ENCODE measurements around the gene NPNT.
"Not testable (repeated sequence)": the region's sequence is repeated elsewhere in the genome, so short reads cannot be mapped to it uniquely, and the experiment has no call there.

NPNT gene, protein sequence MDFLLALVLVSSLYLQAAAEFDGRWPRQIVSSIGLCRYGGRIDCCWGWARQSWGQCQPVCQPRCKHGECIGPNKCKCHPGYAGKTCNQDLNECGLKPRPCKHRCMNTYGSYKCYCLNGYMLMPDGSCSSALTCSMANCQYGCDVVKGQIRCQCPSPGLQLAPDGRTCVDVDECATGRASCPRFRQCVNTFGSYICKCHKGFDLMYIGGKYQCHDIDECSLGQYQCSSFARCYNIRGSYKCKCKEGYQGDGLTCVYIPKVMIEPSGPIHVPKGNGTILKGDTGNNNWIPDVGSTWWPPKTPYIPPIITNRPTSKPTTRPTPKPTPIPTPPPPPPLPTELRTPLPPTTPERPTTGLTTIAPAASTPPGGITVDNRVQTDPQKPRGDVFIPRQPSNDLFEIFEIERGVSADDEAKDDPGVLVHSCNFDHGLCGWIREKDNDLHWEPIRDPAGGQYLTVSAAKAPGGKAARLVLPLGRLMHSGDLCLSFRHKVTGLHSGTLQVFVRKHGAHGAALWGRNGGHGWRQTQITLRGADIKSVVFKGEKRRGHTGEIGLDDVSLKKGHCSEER
- 0 to 3.7 (median 0) reads per million in 17 experiments for total RNA-seq

DNA sequence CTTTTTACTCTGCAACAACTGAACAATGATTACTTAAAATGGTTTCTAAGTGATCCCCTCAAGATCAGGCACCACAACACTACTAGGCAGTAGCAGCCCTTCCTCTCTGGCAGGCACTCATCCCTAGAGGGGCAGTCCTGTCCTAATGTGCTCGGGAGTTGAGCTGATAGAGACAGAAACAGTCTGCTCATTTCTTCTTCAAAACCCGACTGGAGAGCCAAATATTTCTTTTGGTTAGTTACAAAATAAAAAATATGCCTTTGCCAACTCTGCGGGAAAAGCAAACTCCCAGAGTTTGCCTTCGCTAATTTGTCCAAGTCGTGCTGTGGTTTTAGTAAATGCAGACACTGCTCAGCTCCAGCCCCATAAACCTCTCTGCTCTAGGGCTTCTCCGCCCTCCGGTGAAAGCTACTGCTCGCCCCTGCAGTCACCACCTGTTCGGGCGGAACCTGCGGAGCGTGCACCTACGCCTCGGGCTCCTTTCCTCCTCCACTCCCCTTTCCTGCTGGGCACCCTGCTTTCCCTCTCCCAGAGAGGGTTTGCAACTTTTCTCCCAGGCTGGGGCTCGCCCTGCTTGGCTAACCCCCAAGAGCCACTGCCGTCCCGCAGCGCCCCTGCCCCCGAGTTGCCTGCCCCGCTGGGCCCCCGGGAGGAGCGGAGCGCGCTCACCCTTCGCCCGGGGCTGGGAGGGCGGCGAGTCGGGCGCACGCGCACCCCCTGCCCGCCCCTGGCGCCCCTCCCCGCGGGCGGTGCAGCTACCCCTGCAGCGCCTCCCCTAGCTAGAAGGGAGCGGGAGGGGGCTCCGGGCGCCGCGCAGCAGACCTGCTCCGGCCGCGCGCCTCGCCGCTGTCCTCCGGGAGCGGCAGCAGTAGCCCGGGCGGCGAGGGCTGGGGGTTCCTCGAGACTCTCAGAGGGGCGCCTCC, at the start of gene NPNT:
Gene NPNT (plus strand): TSS at position 812 of the 923 bp plus-strand sequence. CDS start 182 bp downstream, outside the sequence.
- DNase-seq = no peak

DNA sequence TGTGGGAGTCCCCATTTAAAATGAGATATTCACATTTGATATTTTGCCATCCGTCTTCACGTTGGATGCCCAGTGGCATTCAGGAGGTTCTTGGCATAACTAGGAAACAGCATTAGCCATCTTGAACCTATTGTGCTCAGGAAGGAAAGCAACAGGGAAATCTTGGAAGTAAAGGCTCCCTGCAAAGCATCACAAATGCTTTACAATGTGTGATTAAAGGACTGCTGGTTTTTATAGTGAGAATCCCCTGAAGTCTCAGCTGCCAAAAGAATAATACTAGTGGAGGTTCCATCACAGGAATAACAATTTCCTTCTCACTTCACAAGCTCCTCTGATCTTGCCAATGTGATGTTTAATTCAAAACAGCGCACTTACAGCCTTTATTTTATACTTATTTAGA, 49.7 kb upstream of the NPNT start:
- DNase-seq = no peak

DNA sequence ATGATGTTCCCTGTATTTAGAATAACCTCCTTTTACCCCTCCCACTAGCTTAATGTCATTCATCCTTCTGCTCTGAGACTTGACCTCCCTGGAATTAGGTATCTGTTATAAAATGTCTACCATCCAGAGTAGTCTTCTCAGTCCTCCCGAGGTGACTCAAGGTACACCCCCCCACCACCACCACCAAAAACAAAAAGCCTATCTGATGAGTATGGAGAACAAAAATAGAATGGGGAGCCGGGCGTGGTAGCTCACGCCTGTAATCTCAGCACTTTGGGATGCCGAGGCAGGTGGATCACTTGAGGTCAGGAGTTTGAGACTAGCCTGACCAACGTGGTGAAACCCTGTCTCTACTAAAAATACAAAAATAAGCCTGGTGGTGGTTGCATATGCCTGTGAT, 46.9 kb upstream of the NPNT start:
- DNase-seq = not testable (repeated sequence)

DNA sequence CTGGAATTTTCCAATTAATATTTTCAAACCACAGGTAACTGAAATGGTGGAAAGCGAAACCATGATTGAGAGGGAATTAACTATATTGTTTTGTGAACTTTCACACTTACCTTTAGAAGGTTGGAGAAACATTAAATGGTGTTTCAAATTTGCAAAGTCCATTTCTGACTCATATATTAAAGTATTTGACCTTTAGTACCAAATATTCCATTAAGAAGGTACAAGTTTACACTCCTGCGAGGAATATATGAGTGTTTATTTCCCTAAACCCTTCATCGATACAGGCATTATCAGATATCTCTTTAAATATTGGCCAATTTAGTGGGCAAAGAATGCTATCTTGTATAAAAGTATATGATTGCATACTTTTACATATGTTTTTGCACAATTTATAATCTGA, 44.1 kb upstream of the NPNT start:
- no peak for DNase-seq

DNA sequence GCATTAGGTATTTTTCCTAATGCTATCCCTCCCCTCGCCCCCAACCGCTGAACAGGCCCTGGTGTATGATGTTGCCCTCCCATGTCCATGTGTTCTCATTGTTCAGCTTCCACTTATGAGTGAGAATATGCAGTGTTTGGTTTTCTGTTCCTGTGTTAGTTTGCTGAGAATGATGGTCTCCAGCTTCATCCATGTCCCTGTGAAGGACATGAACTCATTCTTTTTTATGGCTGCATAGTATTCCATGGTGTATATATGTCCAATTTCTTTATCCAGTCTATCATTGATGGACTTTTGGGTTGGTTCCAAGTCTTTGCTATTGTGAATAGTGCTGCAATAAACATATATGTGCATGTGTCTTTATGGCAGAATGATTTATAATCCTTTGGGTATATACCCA, 43.0 kb upstream of the NPNT start:
- not testable (repeated sequence) for DNase-seq

DNA sequence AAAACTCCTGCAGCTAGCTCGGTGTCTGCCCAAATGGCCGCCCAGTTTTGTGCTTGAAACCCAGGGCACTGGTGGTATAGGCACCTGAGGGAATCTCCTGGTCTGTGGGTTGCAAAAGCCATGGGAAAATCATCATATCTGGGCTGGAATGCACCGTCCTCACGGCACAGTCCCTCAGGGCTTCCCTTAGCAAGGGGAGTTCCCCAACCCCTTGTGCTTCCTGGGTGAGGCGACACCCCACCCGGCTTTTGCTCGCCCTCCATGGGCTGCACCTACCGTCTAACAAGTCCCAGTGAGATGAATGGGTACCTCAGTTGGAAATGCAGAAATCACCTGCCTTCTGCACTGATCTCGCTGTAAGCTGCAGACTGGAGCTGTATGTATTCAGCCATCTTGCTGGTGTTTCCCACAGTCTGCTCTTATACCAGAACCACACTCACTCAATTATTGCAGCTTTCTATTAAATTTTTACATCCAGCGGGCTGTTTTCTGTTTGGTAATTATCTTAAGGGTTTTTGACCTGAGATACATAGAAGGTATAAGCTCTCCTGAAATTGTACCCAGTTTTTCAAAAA, 36.7 kb upstream of the NPNT start:
- DNase-seq = no peak

DNA sequence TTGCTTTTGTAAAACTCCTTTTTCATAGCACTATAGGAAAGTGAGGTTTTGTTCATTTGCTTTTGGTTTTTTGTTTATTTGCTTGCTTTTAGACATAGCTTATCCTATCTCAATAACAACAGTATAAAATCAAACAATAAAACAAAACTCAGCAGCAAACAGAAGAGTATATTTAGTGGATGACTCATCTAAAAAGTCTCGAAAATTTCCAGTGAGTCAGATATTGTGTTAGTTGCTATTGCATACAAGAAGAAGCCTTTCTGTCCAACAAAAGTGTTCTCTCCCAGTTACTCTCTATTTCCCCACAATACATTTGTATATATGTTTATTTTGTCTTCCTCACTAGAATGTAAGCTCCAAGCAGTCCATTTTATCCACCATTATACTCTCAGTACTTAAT, 36.0 kb upstream of the NPNT start:
- DNase-seq = no peak

DNA sequence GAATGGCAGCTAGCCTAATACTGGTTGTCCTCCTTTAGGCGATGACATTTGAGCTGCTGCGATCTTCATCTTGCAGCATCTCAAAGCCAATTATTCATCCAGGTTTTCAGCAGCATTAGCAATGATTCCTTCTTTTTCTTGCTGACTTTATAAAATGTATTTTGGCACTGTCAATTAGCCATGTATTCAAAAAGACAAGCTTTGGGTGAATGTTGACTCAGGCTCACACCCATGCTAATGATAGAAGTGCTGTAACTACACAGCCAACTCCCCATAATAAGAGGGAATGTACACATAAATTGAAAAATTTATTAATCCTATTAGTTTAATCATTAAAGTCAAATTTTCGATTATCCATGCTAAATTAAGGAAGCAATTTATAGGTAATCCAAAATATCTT, 24.3 kb upstream of the NPNT start:
- DNase-seq = no peak

DNA sequence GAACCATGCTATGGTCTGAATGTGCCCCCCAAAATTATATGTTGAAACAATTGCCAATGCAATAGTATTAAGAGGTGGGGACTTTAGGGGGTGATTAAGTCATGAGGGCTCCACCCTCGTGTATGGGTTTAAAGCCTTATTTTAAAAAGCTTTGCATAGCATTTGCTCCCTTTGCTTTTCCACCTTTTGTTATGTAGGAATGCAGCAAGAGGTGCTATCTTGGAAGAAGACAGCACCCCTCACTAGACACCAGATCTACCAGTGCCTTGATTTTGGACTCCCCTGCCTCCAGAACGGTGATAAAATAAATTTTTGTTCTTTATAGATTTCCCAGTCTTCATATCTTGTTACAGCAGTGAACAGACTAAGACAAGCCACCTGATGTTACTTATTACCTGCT, 23.3 kb upstream of the NPNT start:
- no peak for DNase-seq

DNA sequence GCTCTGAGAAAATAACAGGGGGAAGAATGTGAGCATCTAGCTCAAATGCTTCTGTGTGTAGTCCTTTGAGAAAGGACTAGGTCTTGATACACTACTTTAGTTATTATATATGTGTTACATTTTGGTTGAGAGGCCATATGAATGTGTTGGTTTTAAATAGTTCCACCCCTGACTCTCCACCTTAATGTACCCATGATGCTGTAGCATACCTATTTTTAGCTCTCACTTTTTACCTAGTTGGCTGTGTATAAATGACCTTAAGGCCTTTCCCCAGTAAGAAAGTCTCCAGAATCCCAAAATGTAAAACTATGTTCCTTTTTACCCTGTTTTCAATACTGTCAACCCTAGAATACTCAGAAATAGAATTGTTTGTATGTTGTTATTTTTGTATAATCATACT, 20.0 kb upstream of the NPNT start:
- DNase-seq = no peak

DNA sequence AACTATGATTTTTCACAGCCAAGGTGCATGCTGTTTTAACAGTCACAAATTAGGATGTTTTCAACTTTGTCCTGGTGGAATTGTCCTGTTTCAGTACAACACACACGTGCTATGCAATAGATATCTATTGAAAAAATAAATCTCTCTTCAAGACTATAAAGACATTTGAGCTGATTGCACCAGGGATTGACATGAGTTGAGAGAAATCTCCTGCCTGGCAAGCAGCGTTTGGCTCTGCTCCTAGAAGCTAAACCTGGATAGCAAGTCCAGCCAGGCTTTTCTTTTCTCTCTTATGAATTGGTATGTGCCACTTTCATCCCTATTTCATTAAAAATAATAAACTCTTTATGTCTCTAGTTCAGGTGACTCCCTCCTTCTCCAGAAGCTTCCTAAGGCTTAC, 16.6 kb upstream of the NPNT start:
- no peak for DNase-seq

DNA sequence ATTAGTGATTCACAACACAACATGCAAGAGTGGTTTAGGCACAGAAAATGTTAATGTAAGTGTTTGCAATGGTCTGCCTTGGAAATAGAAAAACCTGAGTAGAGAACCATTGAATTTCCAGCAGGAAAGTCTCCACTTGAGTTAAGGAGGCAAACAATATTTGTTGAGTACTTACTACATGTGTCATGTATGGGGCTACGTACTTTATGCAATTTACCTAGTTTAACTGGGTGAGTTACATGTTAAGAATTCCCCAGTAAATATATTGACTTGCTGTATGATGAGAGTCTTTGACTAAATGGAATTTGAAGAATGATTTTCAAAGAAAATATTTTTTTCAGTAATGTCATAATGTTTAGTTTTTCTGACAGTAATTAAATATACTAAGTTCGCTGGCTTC, 7.8 kb upstream of the NPNT start:
- no peak for DNase-seq

DNA sequence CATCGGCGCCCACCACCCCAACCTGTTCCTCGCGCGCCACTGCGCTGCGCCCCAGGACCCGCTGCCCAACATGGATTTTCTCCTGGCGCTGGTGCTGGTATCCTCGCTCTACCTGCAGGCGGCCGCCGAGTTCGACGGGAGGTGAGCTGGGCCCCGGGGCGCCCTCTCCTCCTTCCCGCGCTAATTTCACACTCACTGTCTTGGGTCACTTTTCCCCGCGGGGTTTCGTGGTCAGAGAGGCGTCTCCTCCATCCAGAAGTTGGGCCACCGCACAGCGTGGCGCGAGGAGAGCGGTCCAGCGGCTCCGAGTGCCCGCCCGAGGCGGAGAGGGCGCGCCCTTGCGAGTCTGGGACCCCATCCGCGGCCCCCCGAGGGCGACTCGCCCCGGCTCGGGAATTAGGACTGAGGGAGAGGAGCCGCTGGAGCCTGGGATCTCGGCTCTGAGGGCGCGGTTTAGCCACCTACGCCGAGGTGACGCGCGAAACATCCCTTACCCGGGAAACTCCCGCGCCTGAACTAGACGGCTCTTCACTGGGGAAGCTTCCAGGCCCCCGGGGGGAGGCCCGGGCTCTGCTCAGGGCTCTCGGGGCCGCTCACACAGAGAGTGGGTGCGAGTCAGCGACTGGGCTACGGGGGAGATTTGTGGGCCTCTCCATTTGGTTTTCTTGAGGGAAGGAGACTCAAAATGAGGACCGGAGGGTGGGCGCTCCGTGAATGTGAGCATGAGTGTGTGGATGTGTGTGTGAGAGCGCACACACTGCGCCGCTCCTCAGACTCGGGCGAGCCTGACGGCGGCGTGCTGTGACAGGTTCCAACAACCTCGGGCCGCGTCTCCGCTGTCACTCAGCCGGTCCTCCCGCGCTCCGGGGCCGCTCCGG, 551 bp downstream of the NPNT start:
- DNase-seq = no peak

DNA sequence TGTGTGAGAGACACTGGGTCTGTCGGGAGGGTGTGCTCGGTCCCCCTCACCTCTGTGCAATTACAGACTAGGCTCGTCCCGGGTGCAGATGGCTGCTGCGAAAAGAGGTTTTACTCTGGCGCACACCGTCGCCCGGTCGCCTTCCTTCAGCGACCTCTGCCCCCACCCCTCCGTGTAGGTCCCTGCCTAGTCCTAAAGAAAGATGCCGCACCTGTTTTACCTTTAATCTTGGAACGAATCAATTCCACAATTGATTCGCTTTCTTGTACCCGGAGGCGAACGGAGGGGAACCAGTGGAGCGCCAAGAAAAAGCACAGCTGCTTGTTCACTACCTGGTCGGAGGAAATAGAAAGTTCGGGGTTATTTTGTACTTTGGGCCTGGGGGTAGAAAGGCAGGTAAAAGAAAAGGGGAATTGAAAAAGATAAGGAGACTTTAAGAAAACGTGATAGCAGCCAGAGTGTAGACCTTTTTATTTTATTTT, 1.2 kb downstream of the NPNT start:
- DNase-seq = no peak

DNA sequence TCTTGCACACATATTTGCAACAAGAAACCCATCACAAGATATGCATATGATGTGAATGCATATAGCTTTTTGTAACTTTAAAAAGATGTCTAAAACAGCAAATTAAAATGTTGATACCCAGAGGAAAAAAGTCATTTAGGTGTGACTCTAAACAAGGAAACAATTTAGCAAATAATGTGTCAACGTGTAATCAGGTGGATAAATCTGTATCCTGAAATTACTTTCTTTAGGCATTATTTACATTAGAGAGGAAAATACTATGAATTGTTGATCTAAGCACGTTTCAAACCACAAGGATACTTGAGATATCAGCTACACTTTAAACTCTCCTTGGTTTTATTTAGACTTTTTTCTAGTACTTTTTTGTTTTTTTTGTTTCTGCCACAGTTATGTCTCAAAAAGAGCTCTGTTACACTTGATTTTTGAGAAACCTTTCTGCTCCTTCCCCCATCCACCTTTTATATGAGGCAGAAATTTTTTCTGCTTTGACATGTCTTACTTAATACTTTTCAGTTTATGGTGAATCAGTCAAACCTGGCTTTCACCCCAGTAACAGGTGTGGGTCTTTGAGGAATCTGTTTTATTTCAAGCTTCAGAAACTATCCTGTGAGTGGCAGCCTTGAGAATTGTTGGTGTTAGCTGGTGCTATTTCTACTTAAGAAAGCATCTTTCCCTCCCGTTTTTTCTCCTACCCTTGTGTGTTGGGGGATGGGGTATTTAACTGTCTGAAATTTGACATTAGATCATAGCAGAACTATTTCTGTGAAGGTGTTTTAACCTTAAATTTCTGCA, 1.9 kb downstream of the NPNT start:
- no peak for DNase-seq

DNA sequence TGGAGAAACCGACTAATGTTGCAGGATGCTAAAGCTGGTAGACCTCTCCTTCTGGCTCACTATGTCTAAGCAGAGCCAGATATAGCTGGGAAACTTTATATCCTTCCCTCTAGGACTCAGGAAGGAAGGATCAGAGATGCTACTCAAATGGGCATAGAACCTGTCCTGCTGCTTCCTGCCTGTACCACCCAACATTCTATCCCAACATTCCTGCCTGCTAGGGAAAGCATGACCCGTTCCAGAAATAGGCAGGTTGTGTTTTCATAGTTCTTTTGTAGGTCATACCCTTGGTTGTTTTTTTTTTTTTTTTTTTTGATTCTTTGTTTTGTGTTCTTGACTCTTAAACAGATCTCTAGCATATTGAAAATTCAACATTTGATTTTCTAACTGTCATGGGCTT, 5.3 kb downstream of the NPNT start:
- no peak for DNase-seq

DNA sequence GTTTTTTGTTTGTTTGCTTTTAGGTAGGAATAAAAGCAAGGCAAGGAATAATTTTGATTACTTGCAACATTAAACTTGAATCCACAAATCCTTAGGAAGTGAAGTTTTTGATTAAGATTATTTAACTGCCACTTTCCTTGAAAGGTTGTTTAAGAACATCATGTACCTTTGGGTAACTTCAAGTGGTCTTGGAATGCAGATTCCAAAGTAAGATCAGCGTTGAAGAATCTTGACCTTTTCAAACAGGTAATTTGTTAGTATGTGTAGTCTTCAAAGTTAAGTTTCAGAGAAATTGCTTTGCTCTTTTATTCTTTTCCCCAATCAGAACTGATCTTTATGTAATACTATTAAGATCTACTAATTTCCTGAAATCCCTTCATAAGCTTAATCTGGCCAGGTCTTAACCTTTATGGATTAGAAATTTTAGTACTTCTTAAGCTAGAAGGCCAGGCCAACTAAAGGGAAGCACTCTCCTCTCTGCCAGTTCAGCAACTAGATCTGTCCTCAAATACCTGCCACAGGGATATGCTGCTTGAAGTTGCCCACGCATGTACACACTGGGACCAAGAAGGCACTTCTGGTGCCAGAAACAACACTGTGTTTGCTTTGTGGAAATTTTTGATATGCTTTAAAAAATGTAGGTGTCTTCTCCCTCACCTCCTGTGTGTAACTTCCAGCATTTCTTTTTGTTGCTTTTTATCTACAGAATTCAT, 7.4 kb downstream of the NPNT start:
- DNase-seq = no peak

DNA sequence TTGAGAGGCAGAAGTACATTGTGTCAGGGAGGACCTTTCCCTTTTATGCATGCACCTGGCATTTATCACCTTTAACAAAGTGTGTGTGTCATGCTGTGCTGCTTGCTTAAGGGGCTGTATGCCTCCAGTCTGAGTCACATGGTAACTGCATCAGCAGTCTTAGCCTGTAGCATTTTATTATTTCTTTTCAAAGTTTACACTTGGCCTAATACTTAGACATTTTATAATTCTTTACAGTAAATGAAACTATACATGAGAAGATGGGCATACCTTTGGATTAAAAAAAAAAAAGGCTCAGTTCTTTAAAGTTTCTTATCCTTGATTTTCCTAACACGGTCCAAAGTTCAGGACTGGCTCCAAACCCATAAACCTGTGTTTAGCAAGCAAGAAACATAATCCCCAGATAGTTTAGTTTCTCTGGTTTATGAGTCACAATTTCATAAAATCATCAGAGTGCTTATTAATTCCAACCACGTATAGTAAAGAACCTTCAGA, 14.6 kb downstream of the NPNT start:
- DNase-seq = no peak

DNA sequence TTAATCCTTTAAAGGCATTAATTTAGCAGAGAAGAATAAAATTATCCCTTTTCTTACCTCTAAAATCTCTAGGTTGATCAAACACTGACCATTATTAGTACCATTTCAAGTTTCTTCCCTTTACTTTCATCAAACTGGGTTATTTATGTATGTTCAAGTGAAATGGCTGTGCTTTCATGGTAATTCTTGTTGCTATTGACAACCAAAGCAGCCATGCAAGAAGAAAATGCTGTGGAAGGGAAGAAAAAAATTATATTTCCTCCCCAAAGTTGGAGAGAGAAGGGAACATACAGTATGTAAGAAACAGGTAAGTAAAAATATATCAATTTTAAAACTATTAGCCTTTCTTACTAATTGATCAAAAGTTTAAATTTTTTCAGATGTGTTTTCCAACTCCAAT, 16.2 kb downstream of the NPNT start:
- no peak for DNase-seq

DNA sequence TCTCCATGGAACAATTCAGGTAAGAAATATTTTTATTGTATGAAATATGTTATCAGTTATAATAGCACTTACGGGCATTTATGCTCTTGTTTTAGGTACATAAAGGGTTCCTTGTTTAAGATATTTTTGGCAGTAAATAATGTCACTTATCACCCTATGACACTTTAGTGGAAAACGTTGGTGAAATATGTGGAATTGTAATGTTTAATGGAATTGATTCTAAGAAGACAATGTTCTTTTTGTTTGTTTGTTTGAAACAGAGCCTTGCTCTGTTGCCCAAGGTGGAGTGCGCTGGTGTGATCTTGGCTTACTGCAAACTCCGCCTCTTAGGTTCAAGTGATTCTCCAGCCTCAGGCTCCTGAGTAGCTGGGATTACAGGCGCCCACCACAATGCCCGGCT, 17.4 kb downstream of the NPNT start:
- DNase-seq = no peak

Data from suppressor macrophage (primary cell).